ENCODE measurements around the gene ANKRD30B. TPM values are rescaled to one million over a fixed set of nuclear protein-coding genes. Genes with fewer than 3 reads are reported as not detected.
"Not testable (repeated sequence)": the region's sequence is repeated elsewhere in the genome, so short reads cannot be mapped to it uniquely, and the experiment has no call there.

ANKRD30B gene
- total RNA-seq, 1 donor from 2014 or later, result not detected

DNA sequence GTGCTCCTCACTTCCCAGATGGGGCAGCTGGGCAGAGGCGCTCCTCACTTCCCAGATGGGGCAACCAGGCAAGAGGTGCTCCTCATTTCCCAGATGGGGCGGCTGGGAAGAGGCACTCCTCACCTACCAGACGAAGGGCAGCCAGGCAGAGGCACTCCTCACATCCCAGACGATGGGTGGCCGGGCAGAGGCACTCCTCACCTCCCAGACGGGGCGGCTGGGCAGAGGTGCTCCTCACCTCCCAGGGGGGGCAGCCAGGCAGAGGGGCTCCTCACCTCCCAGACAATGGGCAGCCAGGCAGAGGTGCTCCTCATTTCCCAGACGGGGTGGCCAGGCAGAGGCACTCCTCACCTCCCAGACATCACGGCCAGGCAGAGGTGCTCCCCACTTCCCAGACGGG, 110.5 kb downstream of the ANKRD30B start:
- ATAC-seq, result not testable (repeated sequence)

GRCh38 chr18:14859995-14860394, 112.0 kb downstream of the ANKRD30B start:
- not testable (repeated sequence) for ATAC-seq

- not testable (repeated sequence) for ATAC-seq
Measured at GRCh38 chr18:14866426-14866825, 118.5 kb downstream of the ANKRD30B start.

DNA sequence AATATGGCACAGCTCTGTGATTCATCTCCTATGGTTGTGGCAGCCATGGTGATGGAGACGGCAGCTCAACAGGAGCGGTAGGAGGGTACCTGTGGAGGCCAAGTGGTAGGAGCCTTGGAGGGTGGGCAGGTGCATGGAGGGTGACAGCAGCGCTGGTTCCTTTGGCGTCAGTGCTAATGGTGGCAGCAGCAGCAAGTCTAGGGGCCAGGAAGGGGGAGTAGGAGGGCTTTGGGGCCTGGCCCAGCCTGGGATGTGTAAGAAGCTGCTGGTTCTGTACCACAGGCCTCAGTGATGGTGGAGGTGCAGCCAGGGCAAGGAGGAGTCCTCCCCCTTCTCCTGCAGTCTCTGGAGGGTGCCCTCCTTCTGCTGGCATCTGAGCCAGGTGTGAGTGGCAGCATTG, 120.0 kb downstream of the ANKRD30B start:
- not testable (repeated sequence) for ATAC-seq

GRCh38 chr18:14868825-14869224, 120.9 kb downstream of the ANKRD30B start:
- ATAC-seq, result not testable (repeated sequence)

DNA sequence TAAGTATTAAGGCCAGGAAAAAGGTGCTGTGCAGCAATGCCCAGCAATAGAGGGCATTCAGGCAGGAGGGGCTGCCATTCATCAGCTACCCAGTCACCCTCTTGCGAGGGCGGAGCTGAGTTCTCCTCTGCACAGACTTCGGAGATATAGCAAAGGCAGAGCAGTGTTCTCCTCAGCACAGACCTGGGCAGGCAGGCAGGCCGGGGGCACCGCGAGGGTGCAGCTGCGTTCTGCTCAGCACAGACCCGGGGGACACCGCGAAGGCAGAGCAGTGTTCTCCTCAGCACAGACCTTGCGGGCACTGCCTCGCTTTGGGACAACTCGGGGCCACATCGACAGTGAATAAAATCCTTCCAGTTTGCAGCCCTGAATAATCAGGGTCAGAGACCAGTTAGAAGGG, 130.9 kb downstream of the ANKRD30B start:
- ATAC-seq, result not testable (repeated sequence)

DNA sequence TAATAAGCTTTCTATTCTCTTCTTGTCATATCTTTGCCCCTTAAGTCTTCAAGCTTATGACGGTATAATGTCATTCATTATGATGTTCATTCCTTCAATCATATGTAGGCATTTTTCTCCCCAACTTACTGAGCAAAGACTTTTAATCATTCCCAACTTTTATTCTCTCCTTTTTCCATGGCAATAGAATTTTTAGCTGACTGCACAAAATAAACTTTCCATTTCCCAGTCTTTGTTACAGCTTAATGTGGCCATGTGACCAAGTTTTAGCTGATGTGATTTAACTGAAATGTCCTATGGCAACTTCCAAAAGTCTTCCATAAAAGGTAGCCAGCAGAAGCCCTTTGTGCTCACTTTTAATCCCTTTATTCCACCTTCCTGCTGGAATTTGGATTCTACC, 152.5 kb downstream of the ANKRD30B start:
- no peak for ATAC-seq

Other genes starting within 250 kb of the ANKRD30B start
- gene POTEC, start 204.6 kb upstream of the ANKRD30B start, total RNA-seq, result not detected